K562 (cell line): ENCODE measurements around the gene ABCC9. TPM values are rescaled to one million over a fixed set of nuclear protein-coding genes. Genes with fewer than 3 reads are reported as not detected.

ENCODE experiments used
- STAT5B ChIP-seq: fragments of 250-450 bp; sonication (Bioruptor Pico); IDR thresholded peaks from 2 replicates; pipeline ENCODE4 v1.8.0; 2021; ENCODE audit warnings: mild to moderate bottlenecking, inconsistent platforms
- TARDBP ChIP-seq: fragments of 450-650 bp; IDR thresholded peaks from 2 replicates; pipeline ENCODE4 v1.6.1; 2016
- polyA plus RNA-seq, 8 experiments: library from polyadenylated mRNA; depleted of rRNA in 4 of 8; stranded (reverse) in 5 of 8; unstranded in 3 of 8; fragments of >200 nt; fragmentation: Nextera tagmentation in 2 of 8; fragmentation: Illumina TruSeq in 1 of 8; extraction: Ambion mirVana in 2 of 8; extraction: Trizol in 1 of 8; gene quantifications; 2 replicates each; pipeline versions ENCODE4 v1.2.1 to v1.2.3, GENCODE V29; 2011 to 2014; ENCODE audit warnings: inconsistent platforms in 1 of 8, missing spikeins in 1 of 8
- total RNA-seq, 7 experiments: library from RNA; depleted of rRNA in 6 of 7; stranded (reverse); fragments of >200 nt in 6 of 7; fragmentation: Illumina TruSeq in 2 of 7; extraction: Trizol in 2 of 7; gene quantifications; 2 replicates each; pipeline versions ENCODE4 v1.2.1 to v1.2.3, GENCODE V29; 2011 to 2021; ENCODE audit warnings: low replicate concordance in 1 of 7
- TF ChIP-seq, protein P1 (sequence below), 2 experiments: fragments of 150-350 bp in 1 of 2; IDR thresholded peaks; 2 replicates each; pipeline ENCODE4 v1.6.1; 2012 to 2016; ENCODE audit warnings: low read depth in 2 of 2, low read length in 2 of 2, mild to moderate bottlenecking in 1 of 2, moderate library complexity in 1 of 2
- TF ChIP-seq, protein P2 (sequence below): fragments of 250-450 bp; sonication (Bioruptor Pico); IDR thresholded peaks from 2 replicates; pipeline ENCODE4 v1.5.0; 2020; ENCODE audit warnings: mild to moderate bottlenecking

The ABCC9 gene
- total and polyA plus RNA-seq, 9 of the 15 experiments (the other 6 are each of a cell fraction or from before 2014, with no cell fraction given): 0.05 to 0.40 (median 0.18) TPM

DNA sequence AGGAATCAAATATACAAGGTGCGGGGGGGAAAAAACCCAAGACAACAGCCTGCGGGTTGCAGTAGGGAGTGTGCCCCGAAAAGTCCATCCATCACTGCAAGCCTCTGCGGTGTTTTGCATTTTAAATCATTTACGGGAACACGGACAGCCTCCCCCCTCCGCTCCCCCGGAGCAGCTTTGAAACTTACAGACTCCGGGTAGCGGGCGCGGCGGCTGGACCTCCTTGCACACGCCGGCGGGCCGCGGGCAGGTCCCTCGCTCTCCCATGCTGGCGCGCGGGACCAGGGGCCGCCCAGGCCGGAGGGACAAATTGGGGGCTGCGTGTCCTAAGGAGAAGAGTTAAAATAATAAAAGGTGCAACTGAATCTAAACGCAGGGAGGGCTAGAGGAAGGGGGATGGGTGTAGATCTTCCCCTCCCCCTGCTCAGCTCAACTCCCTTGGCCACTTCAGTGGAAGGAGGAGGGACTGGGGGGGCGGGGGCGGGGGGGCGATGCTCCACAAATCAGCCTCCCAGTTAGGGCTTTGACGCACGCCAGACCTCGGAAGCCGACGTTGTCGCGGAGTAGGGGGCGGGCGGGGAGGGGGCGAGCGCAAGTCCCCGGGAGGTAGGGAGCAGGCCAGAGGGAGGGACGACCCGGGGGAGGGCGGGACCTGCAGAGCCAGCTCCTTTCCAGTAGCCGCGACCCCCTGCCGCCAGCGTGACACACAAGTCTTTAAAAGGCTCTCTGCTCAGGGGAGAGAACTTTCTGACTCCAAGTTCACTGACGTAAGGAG lies 166.7 kb downstream of the ABCC9 start, which contains the start of gene KCNJ8 (continued):
- TF ChIP-seq, protein P1, sequence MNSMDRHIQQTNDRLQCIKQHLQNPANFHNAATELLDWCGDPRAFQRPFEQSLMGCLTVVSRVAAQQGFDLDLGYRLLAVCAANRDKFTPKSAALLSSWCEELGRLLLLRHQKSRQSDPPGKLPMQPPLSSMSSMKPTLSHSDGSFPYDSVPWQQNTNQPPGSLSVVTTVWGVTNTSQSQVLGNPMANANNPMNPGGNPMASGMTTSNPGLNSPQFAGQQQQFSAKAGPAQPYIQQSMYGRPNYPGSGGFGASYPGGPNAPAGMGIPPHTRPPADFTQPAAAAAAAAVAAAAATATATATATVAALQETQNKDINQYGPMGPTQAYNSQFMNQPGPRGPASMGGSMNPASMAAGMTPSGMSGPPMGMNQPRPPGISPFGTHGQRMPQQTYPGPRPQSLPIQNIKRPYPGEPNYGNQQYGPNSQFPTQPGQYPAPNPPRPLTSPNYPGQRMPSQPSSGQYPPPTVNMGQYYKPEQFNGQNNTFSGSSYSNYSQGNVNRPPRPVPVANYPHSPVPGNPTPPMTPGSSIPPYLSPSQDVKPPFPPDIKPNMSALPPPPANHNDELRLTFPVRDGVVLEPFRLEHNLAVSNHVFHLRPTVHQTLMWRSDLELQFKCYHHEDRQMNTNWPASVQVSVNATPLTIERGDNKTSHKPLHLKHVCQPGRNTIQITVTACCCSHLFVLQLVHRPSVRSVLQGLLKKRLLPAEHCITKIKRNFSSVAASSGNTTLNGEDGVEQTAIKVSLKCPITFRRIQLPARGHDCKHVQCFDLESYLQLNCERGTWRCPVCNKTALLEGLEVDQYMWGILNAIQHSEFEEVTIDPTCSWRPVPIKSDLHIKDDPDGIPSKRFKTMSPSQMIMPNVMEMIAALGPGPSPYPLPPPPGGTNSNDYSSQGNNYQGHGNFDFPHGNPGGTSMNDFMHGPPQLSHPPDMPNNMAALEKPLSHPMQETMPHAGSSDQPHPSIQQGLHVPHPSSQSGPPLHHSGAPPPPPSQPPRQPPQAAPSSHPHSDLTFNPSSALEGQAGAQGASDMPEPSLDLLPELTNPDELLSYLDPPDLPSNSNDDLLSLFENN (IDR thresholded peaks at IDR 0.05; ENCODE audit: low read depth in 2 of 2, low read length in 2 of 2): no peak
- TF ChIP-seq TARDBP (no peak), STAT5B (CRISPR knock-in tag) (no peak)
- TF ChIP-seq, protein P2, sequence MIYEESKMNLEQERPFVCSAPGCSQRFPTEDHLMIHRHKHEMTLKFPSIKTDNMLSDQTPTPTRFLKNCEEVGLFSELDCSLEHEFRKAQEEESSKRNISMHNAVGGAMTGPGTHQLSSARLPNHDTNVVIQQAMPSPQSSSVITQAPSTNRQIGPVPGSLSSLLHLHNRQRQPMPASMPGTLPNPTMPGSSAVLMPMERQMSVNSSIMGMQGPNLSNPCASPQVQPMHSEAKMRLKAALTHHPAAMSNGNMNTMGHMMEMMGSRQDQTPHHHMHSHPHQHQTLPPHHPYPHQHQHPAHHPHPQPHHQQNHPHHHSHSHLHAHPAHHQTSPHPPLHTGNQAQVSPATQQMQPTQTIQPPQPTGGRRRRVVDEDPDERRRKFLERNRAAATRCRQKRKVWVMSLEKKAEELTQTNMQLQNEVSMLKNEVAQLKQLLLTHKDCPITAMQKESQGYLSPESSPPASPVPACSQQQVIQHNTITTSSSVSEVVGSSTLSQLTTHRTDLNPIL (CRISPR knock-in tag): no peak
